ENCODE results near the gene RTP2.
"Not testable (repeated sequence)": the region's sequence is repeated elsewhere in the genome, so short reads cannot be mapped to it uniquely, and the experiment has no call there.

RTP2 gene

GRCh38 chr3:187717572-187717971 is 15.2 kb upstream of the RTP2 start:
- no peak for DNase-seq (ENCODE audit: low read depth in 2 of 3, low spot score in 1 of 3)

- peak; percentile 55 to 77 (median 55) for DNase-seq (ENCODE audit: low read depth in 2 of 3, low spot score in 1 of 3)
Observed at GRCh38 chr3:187714404-187714979, 12.1 kb upstream of the RTP2 start.

GRCh38 chr3:187713504-187713903 is 11.1 kb upstream of the RTP2 start:
- DNase-seq (ENCODE audit: low read depth in 2 of 3, low spot score in 1 of 3) = peak in 1 of 3 donors; percentile 8

- DNase-seq (ENCODE audit: low read depth in 2 of 3, low spot score in 1 of 3) = no peak
Observed at GRCh38 chr3:187709155-187709554, 6.8 kb upstream of the RTP2 start.

- no peak for DNase-seq (ENCODE audit: low read depth in 2 of 3, low spot score in 1 of 3)
Observed at GRCh38 chr3:187708696-187709095, 6.3 kb upstream of the RTP2 start.

GRCh38 chr3:187706971-187707370 is 4.6 kb upstream of the RTP2 start:
- no peak for DNase-seq (ENCODE audit: low read depth in 2 of 3, low spot score in 1 of 3)

GRCh38 chr3:187705164-187705563 is 2.8 kb upstream of the RTP2 start:
- DNase-seq (ENCODE audit: low read depth in 2 of 3, low spot score in 1 of 3) = no peak

- no peak for DNase-seq (ENCODE audit: low read depth in 2 of 3, low spot score in 1 of 3)
Observed at GRCh38 chr3:187700249-187700648, 2.1 kb downstream of the RTP2 start.

GRCh38 chr3:187698499-187699399 is 3.6 kb downstream of the RTP2 start:
- no peak for DNase-seq (ENCODE audit: low read depth in 2 of 3, low spot score in 1 of 3)

GRCh38 chr3:187696021-187696420 is 6.3 kb downstream of the RTP2 start:
- no peak for DNase-seq (ENCODE audit: low read depth in 2 of 3, low spot score in 1 of 3)

- DNase-seq (ENCODE audit: low read depth in 2 of 3, low spot score in 1 of 3) = no peak
Observed at GRCh38 chr3:187695449-187695848, 6.9 kb downstream of the RTP2 start.

GRCh38 chr3:187694801-187695200 is 7.6 kb downstream of the RTP2 start:
- DNase-seq (ENCODE audit: low read depth in 2 of 3, low spot score in 1 of 3) = no peak

- no peak for DNase-seq (ENCODE audit: low read depth in 2 of 3, low spot score in 1 of 3)
Observed at GRCh38 chr3:187693431-187693830, 8.9 kb downstream of the RTP2 start.

- DNase-seq (ENCODE audit: low read depth in 2 of 3, low spot score in 1 of 3) = no peak
Observed at GRCh38 chr3:187689984-187690383, 12.4 kb downstream of the RTP2 start.

GRCh38 chr3:187686621-187687273 is 15.6 kb downstream of the RTP2 start:
- no peak for DNase-seq (ENCODE audit: low read depth in 2 of 3, low spot score in 1 of 3)

- DNase-seq (ENCODE audit: low read depth in 2 of 3, low spot score in 1 of 3) = no peak
Observed at GRCh38 chr3:187685948-187686347, 16.4 kb downstream of the RTP2 start.

- no peak for DNase-seq (ENCODE audit: low read depth in 2 of 3, low spot score in 1 of 3)
Observed at GRCh38 chr3:187684880-187685279, 17.5 kb downstream of the RTP2 start.

- DNase-seq (ENCODE audit: low read depth in 2 of 3, low spot score in 1 of 3) = no peak
Observed at GRCh38 chr3:187684444-187684843, 17.9 kb downstream of the RTP2 start.

GRCh38 chr3:187681756-187682155 is 20.6 kb downstream of the RTP2 start:
- not testable (repeated sequence) for DNase-seq (ENCODE audit: low read depth in 2 of 3, low spot score in 1 of 3)

GRCh38 chr3:187679638-187680396 is 22.5 kb downstream of the RTP2 start:
- peak; percentile 46 to 70 (median 58) for DNase-seq (ENCODE audit: low read depth in 2 of 3, low spot score in 1 of 3)

- DNase-seq (ENCODE audit: low read depth in 2 of 3, low spot score in 1 of 3) = peak in 2 of 3 donors; percentile 5 to 33
Observed at GRCh38 chr3:187678726-187679268, 23.6 kb downstream of the RTP2 start.

Data from stimulated activated CD4-positive, alpha-beta T cell treated with anti-CD3 and anti-CD28 coated beads, Interleukin-12 subunit alpha, Interleukin-12 subunit beta, amount 100 ng/mL, for 48 hours (primary cell).